C4-2B (cell line): ENCODE data around the gene CST11.

ENCODE experiments used
- CTCF ChIP-seq: fragments of 450-650 bp; conservative IDR thresholded peaks from 2 replicates; pipeline ENCODE4 v1.5.1; 2017; ENCODE audit warnings: mild to moderate bottlenecking
- ZFX ChIP-seq: fragments of 450-650 bp; IDR thresholded peaks from 2 replicates; pipeline ENCODE4 v1.6.1; 2017

- TF ChIP-seq CTCF (no peak), ZFX (no peak)
Measured at GRCh38 chr20:23419657-23419994, 33.0 kb downstream of the CST11 start.
